Smooth muscle cell (in vitro differentiated cells): ENCODE results near the gene FAM168B. TPM values are rescaled to one million over a fixed set of nuclear protein-coding genes. Genes with fewer than 3 reads are reported as not detected.

Experiments used
- DNase-seq: peaks from one replicate; lab custom pipeline; 2025; ENCODE audit not compliant: unreplicated experiment; lab: John Stamatoyannopoulos, UW
- H2AFZ ChIP-seq: fragments of 200-600 bp; sonication (generic); 2 replicates; pipeline ENCODE4 v1.6.0; 2016; ENCODE audit warnings: antibody characterized with exemption, low read depth, mild to moderate bottlenecking
- H3F3A ChIP-seq: fragments of 200-600 bp; sonication (generic); 2 replicates; pipeline ENCODE4 v1.6.0; 2017; ENCODE audit warnings: antibody characterized with exemption, low read depth
- H3K27ac ChIP-seq: fragments of 200-600 bp; sonication (generic); 2 replicates; pipeline ENCODE4 v1.5.1; 2016; ENCODE audit warnings: low read depth, mild to moderate bottlenecking
- H3K27me3 ChIP-seq: fragments of 200-600 bp; sonication (generic); 2 replicates; pipeline ENCODE4 v1.6.1; 2016; ENCODE audit warnings: low read depth, mild to moderate bottlenecking
- H3K36me3 ChIP-seq: fragments of 200-600 bp; sonication (generic); 2 replicates; pipeline ENCODE4 v1.5.1; 2016; ENCODE audit warnings: low read depth
- H3K4me1 ChIP-seq: fragments of 200-600 bp; sonication (generic); 2 replicates; pipeline ENCODE4 v1.5.1; 2016; ENCODE audit warnings: low read depth
- H3K4me2 ChIP-seq: fragments of 200-600 bp; sonication (generic); 2 replicates; pipeline ENCODE4 v1.6.0; 2016; ENCODE audit warnings: mild to moderate bottlenecking
- H3K4me3 ChIP-seq: fragments of 200-600 bp; sonication (generic); 2 replicates; pipeline ENCODE4 v1.5.1; 2016; ENCODE audit warnings: mild to moderate bottlenecking
- H3K79me2 ChIP-seq: fragments of 200-600 bp; sonication (generic); 2 replicates; pipeline ENCODE4 v1.6.0; 2016; ENCODE audit warnings: low read depth, mild to moderate bottlenecking
- H3K9ac ChIP-seq: fragments of 200-600 bp; sonication (generic); 2 replicates; pipeline ENCODE4 v1.6.0; 2016; ENCODE audit warnings: low read depth
- H3K9me3 ChIP-seq: fragments of 200-600 bp; sonication (generic); replicated peaks from 2 replicates; pipeline ENCODE4 v1.5.1; 2016; ENCODE audit warnings: low read depth
- H4K20me1 ChIP-seq: fragments of 200-600 bp; sonication (generic); 2 replicates; pipeline ENCODE4 v1.6.0; 2016; ENCODE audit warnings: low read depth
- WGBS: methylation state at CpG from one replicate; pipeline ENCODE4 v1.1.7; 2016; ENCODE audit warnings: low lambda C conversion rate; 5-methylcytosine and 5-hydroxymethylcytosine counted together
- polyA plus RNA-seq: library from polyadenylated mRNA; unstranded; fragments of >200 nt; fragmentation: Nextera tagmentation; extraction: Ambion mirVana; gene quantifications from 2 replicates; pipeline ENCODE4 v1.2.1, GENCODE V29; 2016
- total RNA-seq: library from RNA; depleted of rRNA; stranded (reverse); fragments of >200 nt; gene quantifications from 2 replicates; pipeline ENCODE4 v1.2.3, GENCODE V29; 2014
- TF ChIP-seq, protein P1 (sequence below): fragments of 200-600 bp; sonication (generic); IDR thresholded peaks from 2 replicates; pipeline ENCODE4 v1.5.1; 2017; ENCODE audit warnings: borderline replicate concordance, mild to moderate bottlenecking, antibody characterized with exemption; ENCODE audit not compliant: insufficient read depth, poor library complexity, severe bottlenecking

FAM168B gene
- total and polyA plus RNA-seq, 2 experiments from 2014 or later: 46.6 to 113 TPM

- Histone ChIP-seq H3K4me2 (no peak overlapping the region), H2AFZ (no peak overlapping the region), H3K79me2 (peaks cover 3% of the 10 kb centered on the region), H3K9ac (no peak overlapping the region), H3K36me3 (peaks cover 20% of the 10 kb centered on the region), H3K9me3 (no peaks in the 10 kb centered on the region), H3K27me3 (no peaks in the 10 kb centered on the region), H3K4me1 (no peaks in the 10 kb centered on the region), H3K27ac (no peak overlapping the region), H3F3A (peaks cover 6% of the 10 kb centered on the region), H3K4me3 (no peak overlapping the region), H4K20me1 (peaks cover 55% of the 10 kb centered on the region)
- WGBS: 95% methylated on average over 18 of the region's 18 CpGs
- no peak for DNase-seq
- TF ChIP-seq, protein P1, sequence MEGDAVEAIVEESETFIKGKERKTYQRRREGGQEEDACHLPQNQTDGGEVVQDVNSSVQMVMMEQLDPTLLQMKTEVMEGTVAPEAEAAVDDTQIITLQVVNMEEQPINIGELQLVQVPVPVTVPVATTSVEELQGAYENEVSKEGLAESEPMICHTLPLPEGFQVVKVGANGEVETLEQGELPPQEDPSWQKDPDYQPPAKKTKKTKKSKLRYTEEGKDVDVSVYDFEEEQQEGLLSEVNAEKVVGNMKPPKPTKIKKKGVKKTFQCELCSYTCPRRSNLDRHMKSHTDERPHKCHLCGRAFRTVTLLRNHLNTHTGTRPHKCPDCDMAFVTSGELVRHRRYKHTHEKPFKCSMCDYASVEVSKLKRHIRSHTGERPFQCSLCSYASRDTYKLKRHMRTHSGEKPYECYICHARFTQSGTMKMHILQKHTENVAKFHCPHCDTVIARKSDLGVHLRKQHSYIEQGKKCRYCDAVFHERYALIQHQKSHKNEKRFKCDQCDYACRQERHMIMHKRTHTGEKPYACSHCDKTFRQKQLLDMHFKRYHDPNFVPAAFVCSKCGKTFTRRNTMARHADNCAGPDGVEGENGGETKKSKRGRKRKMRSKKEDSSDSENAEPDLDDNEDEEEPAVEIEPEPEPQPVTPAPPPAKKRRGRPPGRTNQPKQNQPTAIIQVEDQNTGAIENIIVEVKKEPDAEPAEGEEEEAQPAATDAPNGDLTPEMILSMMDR: no peak
Observed at GRCh38 chr2:131046918-131047652, 46.2 kb downstream of the FAM168B start.

DNA sequence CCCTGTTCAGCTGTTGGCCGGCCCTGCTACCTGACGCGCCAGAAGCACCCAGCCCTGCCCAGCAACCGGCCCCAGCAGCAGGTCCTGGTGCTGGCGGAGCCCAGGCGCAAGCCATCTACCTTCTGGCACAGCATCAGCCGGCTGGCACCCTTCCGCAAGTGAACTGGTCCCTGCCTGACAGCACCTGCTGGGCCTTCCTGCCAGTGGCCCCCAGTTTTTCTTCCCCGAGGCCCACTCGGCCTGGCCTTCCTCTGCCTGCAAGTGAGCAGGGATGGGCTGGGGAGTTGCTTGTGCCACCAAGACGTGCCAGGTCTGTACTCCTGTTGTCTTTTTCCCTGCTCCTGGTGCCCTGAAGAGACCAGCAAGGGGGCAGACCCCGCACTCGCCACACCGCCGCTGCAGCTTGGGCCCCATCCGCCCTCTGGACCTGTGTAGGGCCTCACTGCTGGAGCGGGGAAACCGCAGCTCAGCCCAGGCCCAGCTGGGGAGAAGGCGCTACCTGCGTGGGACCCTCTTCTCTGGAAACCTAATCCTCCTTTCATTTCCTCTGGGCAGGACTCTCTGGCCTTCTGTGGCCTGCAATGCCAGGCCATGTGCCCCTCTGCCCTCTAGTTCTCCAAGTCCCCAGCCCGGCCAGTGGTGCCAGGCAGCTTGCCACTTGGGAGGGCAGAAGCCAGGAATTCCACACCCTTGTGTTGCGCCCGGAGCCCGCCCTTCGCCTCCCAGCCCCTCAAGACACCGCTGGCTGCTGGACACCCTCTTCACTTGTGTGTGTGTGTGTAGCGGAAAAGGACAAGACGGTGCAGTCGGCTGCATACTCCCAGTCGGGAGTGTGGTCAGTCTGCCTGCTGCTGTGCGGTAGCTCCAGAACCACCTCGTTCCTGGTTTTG, 47.0 kb downstream of the FAM168B start:
- no peaks in the 10 kb centered on the region for H3K4me1 ChIP-seq
- no peak overlapping the region for H3K9ac ChIP-seq
- no peak for DNase-seq
- H4K20me1 ChIP-seq: peaks cover 47% of the 10 kb centered on the region
- no peaks in the 10 kb centered on the region for H3K9me3 ChIP-seq
- H3K36me3 ChIP-seq: peaks cover 12% of the 10 kb centered on the region
- WGBS: 96% methylated on average over 32 of the region's 32 CpGs
- H3K27ac ChIP-seq: no peak overlapping the region
- H3K4me3 ChIP-seq: no peak overlapping the region
- TF ChIP-seq, protein P1: no peak
- H3K4me2 ChIP-seq: no peak overlapping the region
- no peak overlapping the region for H2AFZ ChIP-seq
- H3F3A ChIP-seq: peaks cover 6% of the 10 kb centered on the region
- no peaks in the 10 kb centered on the region for H3K27me3 ChIP-seq
- no peaks in the 10 kb centered on the region for H3K79me2 ChIP-seq

GRCh38 chr2:131045286-131046027, 47.8 kb downstream of the FAM168B start:
- no peak overlapping the region for H2AFZ ChIP-seq
- H3K36me3 ChIP-seq: peaks cover 8% of the 10 kb centered on the region
- no peak overlapping the region for H3K27ac ChIP-seq
- WGBS: 91% methylated on average over 8 of the region's 8 CpGs
- no peaks in the 10 kb centered on the region for H3K79me2 ChIP-seq
- no peaks in the 10 kb centered on the region for H3K9me3 ChIP-seq
- TF ChIP-seq, protein P1: no peak
- H3K4me3 ChIP-seq: no peak overlapping the region
- no peak for DNase-seq
- H3F3A ChIP-seq: peaks cover 6% of the 10 kb centered on the region
- no peak overlapping the region for H3K4me2 ChIP-seq
- no peaks in the 10 kb centered on the region for H3K4me1 ChIP-seq
- peaks cover 39% of the 10 kb centered on the region for H4K20me1 ChIP-seq
- no peak overlapping the region for H3K9ac ChIP-seq
- H3K27me3 ChIP-seq: no peaks in the 10 kb centered on the region
